NCI-H1417 treated with DMSO at 0.1 percent for 48 hours (cell line): ENCODE measurements around the gene LNX2.

Source experiments
- DNase-seq: peaks from one replicate; lab custom pipeline; 2025; lab: John Stamatoyannopoulos, UW

LNX2 gene

DNA sequence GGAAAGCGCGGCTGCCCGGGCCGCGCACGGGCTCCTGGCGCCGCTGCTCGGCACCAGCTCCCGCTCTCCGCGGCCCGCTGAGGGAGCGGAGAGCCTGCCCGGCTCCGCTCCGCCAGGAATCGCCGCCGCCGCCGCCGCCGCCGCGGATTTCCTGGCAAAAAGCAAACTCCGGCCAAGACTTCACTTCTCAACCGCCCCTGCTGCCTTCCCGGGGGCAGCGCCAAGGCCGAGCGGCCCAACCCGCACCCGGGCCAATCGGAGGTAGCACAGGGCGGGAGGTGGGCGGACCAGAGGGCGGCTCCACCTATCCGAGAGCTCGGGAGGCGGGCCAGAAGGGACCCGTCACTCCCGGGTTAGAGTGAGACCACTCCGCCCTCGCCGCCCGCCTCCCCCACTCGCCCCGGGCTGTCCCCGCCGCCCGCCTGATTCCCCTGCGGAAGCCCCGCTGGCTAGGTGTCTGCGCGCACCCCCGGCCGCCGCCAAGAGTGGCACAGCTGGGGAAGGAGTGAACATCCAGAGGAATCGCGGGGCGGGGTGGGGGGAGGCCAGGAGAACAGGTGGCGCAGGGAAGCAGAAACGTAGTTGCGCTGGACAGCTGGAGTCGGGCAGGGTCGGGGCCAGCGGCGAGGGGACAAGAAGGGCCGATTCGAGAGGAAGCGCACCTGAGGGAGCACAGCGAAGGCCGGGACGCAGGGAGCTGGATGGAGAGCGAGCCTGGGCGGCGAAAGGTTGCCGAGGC is at the start of gene LNX2:
Gene LNX2 (minus strand): TSS at position 153 of the 739 bp plus-strand sequence. CDS start 38,826 bp downstream, outside the sequence.
- DNase-seq: peak; percentile 72

DNA sequence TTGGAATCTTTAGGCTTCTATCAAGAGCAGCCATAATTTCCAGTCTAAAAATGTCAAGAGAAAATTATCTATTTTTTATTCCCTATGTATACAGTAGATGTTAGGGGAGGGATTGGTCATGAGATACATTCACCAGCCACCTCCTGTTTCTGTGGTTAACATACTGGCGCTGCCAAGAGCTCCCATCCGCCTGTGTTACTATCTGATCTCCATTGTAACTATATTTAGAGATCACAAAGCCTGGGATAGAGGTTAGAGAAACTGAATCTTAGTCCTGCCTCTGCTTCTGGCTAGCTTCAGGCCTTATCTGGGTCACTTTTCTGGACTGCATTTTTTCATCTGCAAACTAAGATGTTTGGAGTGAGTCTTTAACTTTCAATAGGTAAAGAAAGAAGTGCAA is 47.6 kb upstream of the LNX2 start:
- no peak for DNase-seq

DNA sequence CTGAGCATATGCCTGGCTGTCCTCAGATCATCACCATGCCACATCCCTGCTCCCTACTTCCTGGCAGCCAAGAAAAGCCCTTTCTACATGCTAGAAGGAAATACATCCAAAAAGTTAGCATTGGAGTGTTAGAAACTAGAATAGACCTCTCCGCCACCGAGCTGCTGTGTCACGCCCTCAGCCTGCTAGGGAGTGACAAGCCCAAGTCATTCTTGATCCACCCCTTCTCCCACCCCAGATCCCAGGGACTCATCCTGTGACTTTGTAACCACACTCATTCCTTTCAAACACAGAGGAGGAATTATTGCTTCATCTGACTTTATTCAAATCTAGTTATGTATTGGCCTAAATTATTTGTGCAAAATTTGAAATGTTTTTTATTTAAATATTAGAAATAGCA is 46.6 kb upstream of the LNX2 start:
- DNase-seq: no peak

DNA sequence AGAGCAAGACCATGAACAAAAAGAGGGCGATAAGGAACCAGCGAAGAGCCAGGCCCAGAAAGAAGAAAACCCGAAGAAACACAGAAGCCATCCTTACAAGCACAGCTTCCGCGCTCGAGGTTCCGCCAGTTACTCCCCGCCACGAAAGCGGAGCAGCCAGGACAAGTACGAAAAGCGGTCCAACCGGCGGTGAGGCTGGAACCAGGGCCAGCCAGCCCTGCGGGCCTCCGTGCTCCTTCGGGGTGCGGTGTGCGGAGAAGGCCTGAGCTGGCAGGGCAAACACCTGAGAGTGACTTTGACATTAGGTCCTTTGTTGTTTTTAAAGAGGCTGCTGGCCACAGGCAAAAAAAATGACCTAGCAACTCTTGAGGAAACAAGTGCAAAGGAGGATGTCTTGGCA is 45.4 kb upstream of the LNX2 start:
- DNase-seq: no peak

DNA sequence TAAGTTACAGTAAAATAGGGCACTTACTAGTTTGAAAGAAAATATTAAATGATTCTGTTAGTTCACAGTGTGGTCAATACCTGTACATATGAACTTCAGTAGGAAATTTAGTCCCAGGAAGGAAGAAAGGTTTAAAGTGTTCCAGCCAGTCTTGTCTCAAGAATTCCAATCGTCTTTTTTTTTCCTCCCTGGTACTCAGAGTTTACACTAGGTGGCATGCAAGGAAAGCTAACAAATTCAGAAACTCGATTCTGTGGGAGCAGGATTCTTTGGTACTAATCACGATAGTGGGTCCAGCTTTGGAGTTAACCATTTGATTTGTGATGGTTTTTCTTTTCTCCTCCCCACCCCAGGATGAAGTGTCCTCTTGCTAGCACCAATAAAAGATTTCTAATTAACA is 45.0 kb upstream of the LNX2 start:
- no peak for DNase-seq

DNA sequence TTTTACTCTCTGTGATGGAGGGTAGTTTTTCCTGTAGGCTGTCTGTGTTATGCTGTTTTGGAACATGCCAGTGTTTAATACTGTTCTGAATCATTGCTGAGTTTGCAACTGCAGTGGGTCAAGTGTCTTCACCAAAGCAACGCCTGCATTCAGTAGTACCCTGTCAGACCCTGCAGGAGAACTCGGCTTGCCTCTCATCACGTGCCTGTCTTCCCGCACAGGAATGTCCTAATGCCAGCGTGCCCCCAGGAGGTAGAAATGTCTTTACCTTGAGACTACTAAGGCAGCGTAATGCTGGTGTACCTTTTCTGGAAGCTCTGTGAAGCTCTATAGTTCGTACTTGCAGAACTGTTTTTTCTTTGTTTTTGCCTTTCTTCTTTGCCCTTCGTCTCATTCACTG is 43.6 kb upstream of the LNX2 start:
- DNase-seq: no peak

DNA sequence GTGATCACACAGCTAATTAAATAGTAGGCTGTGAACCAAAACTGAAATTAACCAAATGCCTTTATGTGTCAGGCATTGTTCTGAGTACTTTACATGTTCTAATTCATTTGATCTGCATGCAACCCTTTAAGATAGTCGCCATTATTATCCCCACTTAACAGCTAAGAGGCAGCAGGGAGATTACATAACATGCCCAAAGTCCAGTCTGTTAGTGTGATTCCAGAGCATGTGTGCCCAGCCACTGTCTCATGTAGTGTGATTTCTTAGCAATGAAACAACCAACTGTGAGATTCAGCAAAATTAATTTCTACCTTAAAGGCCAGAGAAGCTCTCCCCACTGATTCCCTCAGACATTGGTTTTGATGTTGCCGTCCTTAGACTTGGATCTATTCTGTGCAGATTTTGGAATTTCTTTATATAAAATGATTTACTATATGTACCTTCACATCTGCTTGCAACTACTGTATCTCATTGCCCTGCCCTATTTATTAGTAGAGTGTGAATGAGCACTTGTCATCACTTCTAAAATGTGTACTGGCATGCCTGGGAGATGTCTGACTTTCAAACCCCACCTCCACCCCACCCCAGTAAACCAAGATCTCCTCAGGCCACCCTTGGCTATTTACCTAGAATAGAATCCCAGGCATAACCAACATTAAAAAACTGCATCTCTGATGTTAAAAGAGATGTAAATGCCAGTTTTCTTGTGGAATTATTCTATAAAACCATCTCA is 42.6 kb upstream of the LNX2 start:
- no peak for DNase-seq

DNA sequence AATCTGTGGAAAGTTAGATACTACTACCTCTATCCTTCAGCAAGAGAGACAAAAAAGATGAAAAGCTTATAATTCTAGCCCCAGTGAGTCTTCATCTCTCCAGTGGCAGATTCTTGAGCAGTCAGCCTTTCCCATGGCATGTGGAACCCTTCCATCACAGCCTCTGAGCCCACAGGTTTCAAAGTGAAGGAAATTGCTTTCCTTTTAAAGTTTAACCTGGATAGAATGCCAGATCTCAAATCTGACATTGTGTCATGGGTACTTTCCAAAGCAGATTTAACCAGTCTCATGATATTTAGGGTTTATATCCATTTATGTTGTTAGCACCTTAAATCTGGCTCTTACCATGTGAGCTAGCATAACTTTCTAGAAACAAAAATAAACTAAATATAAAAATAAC is 40.7 kb upstream of the LNX2 start:
- DNase-seq: no peak

DNA sequence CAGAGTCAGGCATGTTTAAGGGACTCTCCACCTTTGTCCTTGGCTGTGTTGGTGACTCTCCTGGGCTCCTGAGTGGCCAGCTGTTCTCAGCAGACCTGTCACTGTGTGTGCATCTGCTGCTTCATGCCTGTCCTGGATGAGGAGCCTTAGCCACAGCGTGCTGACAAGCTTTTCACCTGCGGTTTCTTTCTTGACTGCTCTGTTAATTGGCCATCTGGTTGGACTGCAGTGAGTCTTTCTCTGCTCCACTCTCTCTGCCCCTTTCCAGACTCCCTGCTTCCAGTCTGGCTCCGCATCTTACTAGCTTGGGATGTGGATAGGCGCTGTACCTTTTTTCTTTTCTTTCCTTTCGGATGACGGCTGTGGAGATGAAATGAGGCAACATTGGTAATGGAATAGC is 40.2 kb upstream of the LNX2 start:
- no peak for DNase-seq

DNA sequence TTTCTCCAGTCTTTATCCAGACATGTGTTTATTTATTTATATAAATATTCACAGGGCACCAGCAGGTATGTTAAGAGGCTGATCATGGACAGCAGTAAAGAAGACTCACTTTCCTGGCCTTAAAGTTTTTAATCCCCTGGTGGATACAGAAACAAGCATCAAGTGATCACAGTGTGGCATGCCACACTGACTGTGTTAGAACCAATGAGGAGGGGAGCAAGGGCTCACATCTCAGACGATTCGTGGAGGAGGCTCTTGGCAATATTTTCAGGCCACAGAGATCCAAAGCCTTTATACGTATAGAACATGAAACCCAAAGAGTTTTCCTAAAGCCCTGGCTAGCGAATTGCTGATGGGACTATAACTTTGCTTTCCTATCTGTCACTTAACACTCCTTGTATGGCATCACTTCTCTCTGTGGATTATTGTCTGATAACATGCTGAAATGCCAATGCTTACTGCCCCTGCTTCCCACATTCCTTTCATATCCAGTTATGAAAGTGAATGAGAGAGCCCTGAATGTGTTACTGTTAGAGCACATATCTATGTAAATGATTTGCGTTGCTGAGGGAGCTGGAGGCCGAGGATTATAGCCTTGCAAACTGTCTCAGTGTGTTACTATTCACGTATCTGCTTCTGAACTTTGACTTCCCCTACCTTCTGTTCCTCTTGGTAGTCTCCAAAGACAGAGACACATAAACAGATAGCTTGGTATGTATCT is 39.0 kb upstream of the LNX2 start:
- no peak for DNase-seq

DNA sequence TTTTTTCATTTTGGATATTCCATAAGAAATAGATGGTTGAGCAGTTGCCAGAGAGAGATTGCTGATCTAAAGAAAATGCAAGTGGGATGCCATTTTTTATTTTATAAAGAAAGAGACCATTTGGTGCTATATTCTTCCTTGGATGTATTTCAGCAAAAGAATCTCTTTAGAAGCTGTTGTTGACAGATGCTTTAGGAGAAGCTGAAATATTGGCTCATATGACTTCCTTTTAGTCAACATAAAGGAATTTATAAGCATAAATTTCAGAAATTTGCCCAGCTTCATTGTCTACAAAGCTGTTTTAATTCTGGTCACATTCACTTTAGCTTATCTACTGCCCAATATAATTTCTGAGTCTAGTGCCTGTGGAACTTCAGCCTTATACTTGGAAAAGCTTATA is 38.2 kb upstream of the LNX2 start:
- DNase-seq: no peak

DNA sequence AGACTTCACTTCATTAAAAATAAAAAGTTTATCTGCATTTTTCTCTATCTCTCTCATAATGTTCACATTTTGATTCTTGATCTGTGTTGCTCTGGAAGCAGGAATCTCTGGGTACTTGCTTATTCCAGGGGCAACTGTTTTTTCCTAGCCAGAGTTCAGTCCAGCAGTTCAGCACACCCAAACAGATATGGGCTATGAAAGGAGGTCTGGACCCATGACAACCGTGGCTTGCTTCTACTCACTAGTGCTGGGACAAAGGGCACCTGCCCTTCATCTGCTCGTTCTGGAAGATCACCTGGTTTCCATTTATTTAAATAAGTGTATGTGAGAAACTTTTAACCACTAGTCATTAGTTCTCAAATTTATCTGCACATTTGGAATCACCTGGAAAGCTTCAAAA is 37.4 kb upstream of the LNX2 start:
- DNase-seq: no peak

DNA sequence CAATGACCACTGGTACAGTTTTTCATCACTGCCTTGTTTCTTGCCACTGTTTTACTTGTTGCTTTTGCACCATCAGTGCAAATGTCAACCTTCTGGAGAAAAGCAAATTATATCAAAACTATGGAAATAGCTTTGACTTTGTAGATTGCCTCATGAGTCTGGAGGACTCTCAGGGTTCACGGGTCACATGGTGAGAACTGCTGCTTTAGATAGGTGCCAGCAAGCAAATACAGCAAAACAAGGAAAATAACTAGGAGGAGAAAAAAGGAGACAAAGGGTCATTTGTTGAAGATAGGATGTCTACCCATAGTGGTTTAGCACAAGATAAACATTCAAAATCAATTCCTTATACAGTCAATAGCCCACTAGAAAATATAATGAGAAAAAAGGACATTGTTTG is 34.5 kb upstream of the LNX2 start:
- DNase-seq: no peak

DNA sequence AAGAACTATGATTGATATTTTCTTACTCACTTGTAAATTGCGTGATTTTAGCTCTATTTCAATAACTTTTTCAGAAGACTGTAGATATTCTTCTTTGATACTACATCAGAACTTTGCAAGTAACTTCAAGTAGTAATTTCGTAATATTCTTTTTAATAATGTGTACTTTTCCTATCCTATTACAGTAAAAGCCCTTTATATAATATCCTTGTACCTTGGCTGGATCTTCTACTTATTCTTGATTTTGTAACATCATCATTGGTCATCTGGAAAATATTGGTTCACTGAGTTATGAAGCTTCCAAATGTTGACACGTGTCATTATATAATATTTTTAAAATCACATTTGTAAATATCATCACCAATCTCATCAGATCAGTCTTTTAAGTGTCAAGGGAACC is 33.7 kb upstream of the LNX2 start:
- no peak for DNase-seq

DNA sequence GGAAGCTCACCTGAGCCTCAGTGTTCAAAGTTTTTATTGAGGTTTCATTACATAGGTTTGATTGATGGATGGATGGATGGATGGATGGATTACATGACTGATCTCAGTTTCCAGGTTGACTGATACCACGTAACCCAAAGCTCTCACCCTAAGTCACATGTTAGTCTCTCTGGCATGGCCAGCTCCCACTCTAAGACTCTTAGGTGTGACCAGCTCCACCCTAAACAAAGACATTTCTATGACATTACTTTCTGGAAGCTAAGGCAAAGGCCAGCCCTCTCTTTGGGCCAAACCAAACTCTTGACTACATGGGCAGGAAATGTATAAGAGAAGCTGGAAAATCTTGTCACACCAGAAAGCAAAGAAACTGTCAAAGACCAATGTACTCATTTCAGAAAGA is 30.0 kb upstream of the LNX2 start:
- no peak for DNase-seq

DNA sequence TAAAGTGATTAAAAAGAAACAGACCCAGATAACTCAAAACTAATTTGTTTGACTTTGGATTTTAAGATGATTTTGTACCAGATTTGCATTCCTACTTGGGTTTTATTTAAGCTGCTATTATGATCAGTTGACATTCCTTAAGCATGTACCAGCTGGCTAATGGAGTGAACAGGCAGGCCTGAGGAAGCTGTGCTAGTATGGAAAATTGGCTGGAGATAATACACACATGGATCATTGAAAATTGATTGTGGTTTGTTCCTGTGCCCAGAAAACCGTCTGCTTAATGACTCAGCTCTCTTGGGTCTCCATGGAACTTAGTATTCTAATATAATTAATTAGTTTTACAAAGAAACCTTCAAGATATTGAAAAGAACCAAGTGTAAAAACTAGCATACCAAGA is 24.0 kb upstream of the LNX2 start:
- DNase-seq: no peak

DNA sequence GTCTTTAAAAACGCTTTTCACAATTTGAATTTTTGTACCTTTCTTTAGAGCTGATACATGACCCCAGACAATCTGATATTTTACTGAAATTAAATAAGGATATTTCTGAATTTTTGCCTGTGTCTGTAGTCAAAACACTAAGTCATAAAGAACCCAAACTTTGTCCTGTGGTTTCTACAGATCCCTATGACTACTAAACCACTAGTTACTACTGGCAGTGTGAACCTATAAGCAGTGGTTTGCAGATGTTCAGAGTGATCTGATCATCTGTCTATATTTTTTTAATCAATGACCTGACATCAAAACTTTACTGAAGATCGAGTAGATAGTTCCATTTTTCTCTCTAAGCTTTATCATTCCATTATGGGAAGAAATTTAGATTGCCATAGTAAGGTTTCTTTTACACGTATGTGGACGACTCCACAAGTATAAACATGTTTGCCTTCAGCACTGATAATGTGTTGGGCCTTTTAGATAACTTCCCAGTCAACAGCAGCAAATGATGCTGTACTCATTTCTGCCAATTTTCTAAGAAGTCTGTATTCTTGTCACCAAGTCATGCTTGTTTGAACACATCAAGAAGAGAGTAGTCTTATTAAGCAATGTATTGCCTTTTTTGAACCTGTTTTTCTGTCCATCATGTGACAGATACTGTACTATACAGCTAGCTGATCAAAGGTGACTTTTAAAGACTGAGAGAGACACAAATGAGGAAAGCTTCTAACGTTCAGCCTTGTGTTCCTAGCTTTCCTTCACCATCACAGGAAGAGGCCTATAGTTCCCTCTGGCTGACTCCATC is 23.2 kb upstream of the LNX2 start:
- DNase-seq: no peak

DNA sequence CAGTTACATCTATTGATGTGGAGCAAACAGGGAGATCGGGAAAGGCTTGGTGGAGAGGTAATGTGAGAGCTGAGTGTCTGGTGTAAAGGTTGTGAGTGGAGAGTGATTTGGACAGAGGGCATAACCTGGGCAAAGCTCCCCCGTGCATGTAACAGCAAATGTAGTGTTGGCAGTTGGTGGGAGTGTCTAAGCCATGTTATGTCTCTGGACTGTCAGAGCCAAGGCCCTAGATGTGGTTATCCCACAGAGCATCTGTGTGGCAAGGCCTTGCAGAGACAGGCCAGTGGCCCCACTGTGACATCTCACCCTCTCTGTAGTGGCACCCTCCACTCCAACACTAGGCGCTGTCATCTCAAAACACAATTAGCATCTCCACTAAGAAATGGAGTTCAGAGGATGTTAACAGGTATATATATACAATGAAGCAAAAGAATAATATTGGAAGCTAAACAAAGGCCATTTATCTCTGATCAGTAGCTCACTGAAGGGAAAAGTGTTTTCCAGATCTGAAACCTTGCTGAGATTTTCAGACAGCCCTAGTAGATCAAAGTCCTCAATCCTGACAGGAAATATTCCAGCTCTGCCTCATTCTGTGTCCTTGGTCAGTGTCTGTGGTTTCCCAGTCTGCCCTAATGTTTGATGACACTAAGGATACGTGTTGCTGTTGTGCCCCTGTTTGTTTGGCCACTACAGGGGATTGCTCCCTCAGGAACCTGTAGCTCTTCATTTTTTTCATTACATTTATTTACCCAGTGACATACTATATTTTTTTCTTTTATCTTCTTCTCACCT is 21.6 kb upstream of the LNX2 start:
- no peak for DNase-seq

DNA sequence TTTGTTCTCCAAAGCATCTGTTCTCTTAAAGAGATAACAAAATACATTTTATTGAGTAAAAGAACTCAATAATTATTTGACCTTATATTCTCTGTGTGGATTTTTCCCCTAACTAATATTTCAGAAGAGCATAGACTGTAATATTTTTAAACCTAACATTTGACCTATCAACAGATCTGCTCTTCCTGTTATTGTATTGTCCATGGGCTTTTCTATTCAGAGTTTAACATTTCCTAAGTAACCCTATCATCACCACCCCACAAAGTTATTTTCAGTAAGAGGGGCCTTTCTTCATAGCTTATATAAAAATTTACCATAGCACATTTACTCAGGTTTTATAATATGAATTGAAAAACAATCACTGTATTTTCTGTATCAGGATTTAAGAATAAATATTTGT is 18.9 kb upstream of the LNX2 start:
- no peak for DNase-seq

DNA sequence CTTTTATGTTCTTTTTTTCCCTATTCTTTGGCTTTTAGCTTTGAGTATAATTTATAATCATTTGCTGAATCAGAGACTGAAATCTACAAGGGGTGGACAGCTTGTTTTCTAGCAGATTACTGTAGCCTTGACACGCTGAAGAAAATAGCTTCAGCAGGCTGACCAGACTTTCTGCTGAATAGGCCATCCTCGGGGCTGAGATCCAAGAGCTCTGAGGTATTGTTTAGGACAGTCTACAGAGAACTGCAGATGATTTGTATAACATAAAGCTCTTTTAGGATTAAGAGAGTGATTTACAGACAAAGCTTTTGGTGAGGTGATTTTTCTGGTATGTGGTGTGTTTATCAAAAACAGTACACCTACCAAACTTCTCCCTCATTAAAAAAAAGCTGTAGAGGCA is 18.2 kb upstream of the LNX2 start:
- DNase-seq: no peak

DNA sequence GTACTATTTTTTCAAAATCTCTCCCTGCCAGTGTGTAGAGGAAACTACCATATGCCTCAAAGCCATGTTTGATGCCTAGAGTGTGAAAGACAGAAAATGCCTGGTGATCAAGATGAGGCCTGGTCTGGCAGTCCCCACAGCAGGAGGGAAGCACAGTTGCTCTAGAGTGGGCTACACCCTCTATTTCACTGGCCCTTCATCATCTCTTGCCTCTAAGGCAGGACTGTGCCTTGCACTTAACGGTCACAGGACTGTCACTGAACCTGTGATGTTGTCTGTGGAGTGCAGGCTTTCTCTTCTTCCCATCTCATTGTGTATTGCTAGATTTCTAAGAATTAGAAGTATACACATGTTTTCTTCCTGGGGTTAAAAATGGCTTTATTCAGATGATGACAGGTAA is 17.7 kb upstream of the LNX2 start:
- no peak for DNase-seq

DNA sequence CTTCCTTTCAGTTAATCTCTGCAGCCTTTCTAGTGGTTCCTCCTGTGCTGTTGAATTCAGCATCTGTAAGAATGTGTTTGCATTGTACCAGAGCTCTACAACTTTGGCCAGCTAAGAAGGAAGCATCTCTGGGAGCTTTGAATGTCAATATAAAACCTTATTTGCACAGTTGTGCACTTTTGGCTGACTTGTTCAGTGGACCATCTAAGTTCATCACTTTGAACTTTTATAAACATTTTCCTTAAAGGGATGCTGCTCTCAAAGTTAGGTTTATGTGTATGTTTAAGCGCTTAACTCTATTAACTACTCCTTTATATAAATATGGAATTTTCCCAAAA is 16.9 kb upstream of the LNX2 start:
- no peak for DNase-seq
